HepG2 (cell line): ENCODE data around the gene AKIRIN1.

Experiments
- HCFC1 ChIP-seq: fragments of 150-350 bp; IDR thresholded peaks from 2 replicates; pipeline ENCODE4 v1.6.1; 2014; ENCODE audit warnings: low read depth, low read length
- KDM5B ChIP-seq: sonication (generic); formaldehyde crosslinking; IDR thresholded peaks from 2 replicates; pipeline ENCODE4 v1.4.0; 2020; ENCODE audit warnings: missing genetic modification reagents, mild to moderate bottlenecking, borderline replicate concordance
- SMAD1 ChIP-seq: sonication (generic); formaldehyde crosslinking; IDR thresholded peaks from 2 replicates; pipeline ENCODE4 v1.4.0; 2020; ENCODE audit warnings: missing genetic modification reagents, low read depth, mild to moderate bottlenecking, borderline replicate concordance
- TF ChIP-seq, protein P1 (sequence below): sonication (generic); formaldehyde crosslinking; IDR thresholded peaks from 2 replicates; pipeline ENCODE4 v1.5.1; 2020; ENCODE audit warnings: missing genetic modification reagents, mild to moderate bottlenecking, borderline replicate concordance

DNA sequence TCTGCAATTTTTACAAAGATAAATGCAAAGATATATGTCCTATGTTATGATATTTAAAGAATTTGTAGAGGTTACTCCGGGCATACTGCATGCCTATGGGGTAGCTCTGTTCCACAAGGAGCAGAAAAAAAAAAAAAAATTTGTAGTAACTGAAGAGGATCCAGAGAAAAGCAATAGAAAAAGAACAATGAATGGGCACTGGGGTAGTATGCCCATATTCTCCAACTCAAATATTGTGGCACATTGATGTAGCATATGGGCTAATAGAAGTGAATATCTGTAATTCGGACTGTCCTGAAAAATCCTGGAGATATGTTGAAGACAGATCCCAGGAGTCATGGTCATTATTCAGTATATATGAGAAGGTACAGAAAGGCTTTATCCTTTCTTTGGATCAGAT, 1.1 kb upstream of the AKIRIN1 start:
- TF ChIP-seq SMAD1 (CRISPR knock-in tag) (no peak), KDM5B (CRISPR knock-in tag) (no peak), HCFC1 (no peak)
- TF ChIP-seq, protein P1, sequence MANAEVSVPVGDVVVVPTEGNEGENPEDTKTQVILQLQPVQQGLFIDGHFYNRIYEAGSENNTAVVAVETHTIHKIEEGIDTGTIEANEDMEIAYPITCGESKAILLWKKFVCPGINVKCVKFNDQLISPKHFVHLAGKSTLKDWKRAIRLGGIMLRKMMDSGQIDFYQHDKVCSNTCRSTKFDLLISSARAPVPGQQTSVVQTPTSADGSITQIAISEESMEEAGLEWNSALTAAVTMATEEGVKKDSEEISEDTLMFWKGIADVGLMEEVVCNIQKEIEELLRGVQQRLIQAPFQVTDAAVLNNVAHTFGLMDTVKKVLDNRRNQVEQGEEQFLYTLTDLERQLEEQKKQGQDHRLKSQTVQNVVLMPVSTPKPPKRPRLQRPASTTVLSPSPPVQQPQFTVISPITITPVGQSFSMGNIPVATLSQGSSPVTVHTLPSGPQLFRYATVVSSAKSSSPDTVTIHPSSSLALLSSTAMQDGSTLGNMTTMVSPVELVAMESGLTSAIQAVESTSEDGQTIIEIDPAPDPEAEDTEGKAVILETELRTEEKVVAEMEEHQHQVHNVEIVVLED (CRISPR knock-in tag), result no peak
